ENCODE results near the gene COX4I1. TPM values are rescaled to one million over a fixed set of nuclear protein-coding genes. Genes with fewer than 3 reads are reported as not detected.

The COX4I1 gene
- total and polyA plus RNA-seq, 10 of the 15 experiments (the other 5 are each of a cell fraction or from before 2014, with no cell fraction given): 480 to 1,889 (median 872) TPM

GRCh38 chr16:85826686-85827247 lies 27.3 kb downstream of the COX4I1 start (continued):
- no peak for TF ChIP-seq RELB (IDR thresholded peaks at IDR 0.05; ENCODE audit: low read depth)

- no peak overlapping the region for H3K9ac ChIP-seq (ENCODE audit: control insufficient read depth, insufficient read depth, low read length)
- H3K36me3 ChIP-seq (ENCODE audit: control insufficient read depth in 2 of 2, insufficient read depth in 2 of 2, low read length in 1 of 2): no peaks in the 10 kb centered on the region
- peaks cover 20% of the 10 kb centered on the region for H3K4me1 ChIP-seq (ENCODE audit: control insufficient read depth, insufficient read depth, low read length)
- 85% methylated on average over 9 of the region's 9 CpGs for WGBS (ENCODE audit: insufficient coverage, insufficient replicate concordance, low lambda C conversion rate, missing lambda C conversion rate)
- no peak overlapping the region for H2AFZ ChIP-seq (ENCODE audit: control insufficient read depth, low read depth, low read length)
- DNase-seq (ENCODE audit: low read depth, low spot score): no peak
- no peak for FAIRE-seq
- H4K20me1 ChIP-seq (ENCODE audit: control insufficient read depth, insufficient read depth): no peaks in the 10 kb centered on the region
- no peak overlapping the region for H3K27ac ChIP-seq (ENCODE audit: control insufficient read depth, insufficient read depth)
- no peaks in the 10 kb centered on the region for H3K27me3 ChIP-seq (replicated peaks in 1 of 2; ENCODE audit: control insufficient read depth in 2 of 2, insufficient read depth in 2 of 2, low read length in 1 of 2)
- POLR2A ChIA-PET: no interaction called here
- no peaks in the 10 kb centered on the region; the same call in 2 of the 3 replicates for H3K9me3 ChIP-seq (replicated peaks; ENCODE audit: control insufficient read depth, insufficient read depth, low read length)
- no peak overlapping the region for H3K4me2 ChIP-seq (ENCODE audit: control insufficient read depth, insufficient read depth)
- RAD21 ChIA-PET (ENCODE audit: unreplicated experiment): no interaction called here
- no peak for ATAC-seq
- intact Hi-C loops (cut with micrococcal nuclease; ENCODE audit: unreplicated experiment) (no loop called here), in situ Hi-C loops (cut with MboI) (no loop called here)
- SMC1A ChIA-PET (ENCODE audit: uncharacterized antibody, unreplicated experiment): no interaction called here
- CTCF ChIA-PET: no interaction called here
- no peak overlapping the region for H3K4me3 ChIP-seq
- no TSS peak for BruUV-seq (replicated peaks)
- no peaks in the 10 kb centered on the region for H3K79me2 ChIP-seq (ENCODE audit: control insufficient read depth, insufficient read depth, low read length)
- TF ChIP-seq POLR2AphosphoS2 (IDR thresholded peaks at IDR 0.05; ENCODE audit: low read depth, low read length) (no peak), ZBTB33 (IDR thresholded peaks at IDR 0.05) (no peak), SREBF1 (IDR thresholded peaks at IDR 0.05; ENCODE audit: low read length) (no peak), SMAD1 (IDR thresholded peaks at IDR 0.05; ENCODE audit: low read depth, partially characterized antibody) (no peak), RBBP5 (conservative IDR thresholded peaks at IDR 0.05) (no peak), ZNF384 (IDR thresholded peaks at IDR 0.05; ENCODE audit: borderline replicate concordance, low read depth, low read length) (no peak), ZNF687 (IDR thresholded peaks at IDR 0.05) (no peak), CTCF (IDR thresholded peaks at IDR 0.05 in 2 of 3, conservative IDR thresholded peaks at IDR 0.05 in 1 of 3; ENCODE audit: control insufficient read depth in 2 of 3, extremely low read depth in 1 of 3, insufficient read depth in 1 of 3, low read depth in 3 of 3, low read length in 3 of 3) (no peak), CREM (IDR thresholded peaks at IDR 0.05; ENCODE audit: low read depth) (no peak), ZSCAN29 (IDR thresholded peaks at IDR 0.05) (no peak), DPF2 (IDR thresholded peaks at IDR 0.05) (no peak), BRCA1 (IDR thresholded peaks at IDR 0.05; ENCODE audit: low read depth, low read length) (no peak), FOS (IDR thresholded peaks at IDR 0.05; ENCODE audit: borderline replicate concordance, extremely low read depth, insufficient read length) (no peak)
These were observed 28.7 kb downstream of the COX4I1 start for GRCh38 chr16:85828166-85828565.

Measured in GM12878 (cell line).